ENCODE results near the gene HK3. TPM values are rescaled to one million over a fixed set of nuclear protein-coding genes. Genes with fewer than 3 reads are reported as not detected.

Gene HK3
- total and polyA plus RNA-seq, 2 experiments from 2014 or later = not detected

DNA sequence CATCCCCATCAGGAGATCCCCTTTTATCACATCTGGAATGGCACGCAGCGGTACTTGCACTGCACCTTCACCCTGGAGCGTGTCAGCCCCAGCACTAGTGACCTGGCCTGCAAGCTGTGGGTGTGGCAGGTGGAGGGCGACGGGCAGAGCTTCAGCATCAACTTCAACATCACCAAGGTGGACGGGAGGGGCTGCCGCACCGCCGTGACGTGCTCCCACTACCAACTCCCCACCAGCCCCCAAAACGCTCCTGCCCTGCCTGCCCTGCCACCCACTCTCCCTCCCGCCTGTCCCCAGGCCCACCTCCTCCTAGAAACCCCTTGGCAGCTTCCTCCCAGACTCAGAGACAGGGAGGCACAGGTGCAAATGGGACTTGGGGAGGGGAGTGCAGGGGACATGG is 20.7 kb downstream of the HK3 start:
- ATAC-seq (no peak), DNase-seq (ENCODE audit: low spot score) (no peak)
- Mint-ChIP-seq H3K36me3 (ENCODE audit: low read depth) (no peaks in the 10 kb centered on the region), H3K9me3 (no peaks in the 10 kb centered on the region; the same call in 2 of the 3 replicates), H3K27me3 (ENCODE audit: insufficient read depth, low read depth, poor library complexity) (peaks cover 16% of the 10 kb centered on the region), H3K27ac (no peak overlapping the region; the same call in 1 of the 2 replicates), H3K4me1 (peaks cover 6% of the 10 kb centered on the region; the same call in 2 of the 3 replicates), H3K4me3 (no peak overlapping the region)
- no peak overlapping the region for H3K4me2 ChIP-seq
- H3F3A ChIP-seq (replicated peaks; ENCODE audit: low read depth) = no peaks in the 10 kb centered on the region
- no peak overlapping the region for H3K4me3 ChIP-seq
- no peaks in the 10 kb centered on the region for H3K79me2 ChIP-seq (replicated peaks; ENCODE audit: insufficient read depth)
- no peaks in the 10 kb centered on the region for H4K20me1 ChIP-seq (replicated peaks; ENCODE audit: insufficient read depth)
- H3K36me3 ChIP-seq (ENCODE audit: insufficient read depth) = no peaks in the 10 kb centered on the region
- H2AFZ ChIP-seq = no peak overlapping the region
- TF ChIP-seq ZNF462 (CRISPR knock-in tag; IDR thresholded peaks at IDR 0.05) (no peak), REST (IDR thresholded peaks at IDR 0.05; ENCODE audit: unreplicated experiment) (no peak), CREB1 (CRISPR knock-in tag; IDR thresholded peaks at IDR 0.05; ENCODE audit: low read depth) (no peak), CTCF (conservative IDR thresholded peaks at IDR 0.05; ENCODE audit: low read depth in 2 of 2) (no peak), EZH2phosphoT487 (IDR thresholded peaks at IDR 0.05; ENCODE audit: unreplicated experiment) (no peak), STAT1 (IDR thresholded peaks at IDR 0.05; ENCODE audit: unreplicated experiment) (no peak), EZH2 (IDR thresholded peaks at IDR 0.05; ENCODE audit: low read depth, unreplicated experiment) (no peak), ZNF331 (CRISPR knock-in tag; IDR thresholded peaks at IDR 0.05; ENCODE audit: low read depth) (no peak), POLR2AphosphoS5 (IDR thresholded peaks at IDR 0.05; ENCODE audit: low read depth) (no peak), ETS1 (IDR thresholded peaks at IDR 0.05) (no peak), NANOG (IDR thresholded peaks at IDR 0.05; ENCODE audit: borderline replicate concordance) (no peak), ZNF114 (CRISPR knock-in tag; IDR thresholded peaks at IDR 0.05) (no peak)
- H3K9me2 ChIP-seq (ENCODE audit: insufficient read depth) = no peaks in the 10 kb centered on the region
- H3K27ac ChIP-seq (ENCODE audit: low read depth) = no peak overlapping the region
- no peaks in the 10 kb centered on the region for H3K4me1 ChIP-seq (ENCODE audit: insufficient read depth)
- H3K27me3 ChIP-seq (ENCODE audit: insufficient read depth) = no peaks in the 10 kb centered on the region
